ENCODE results near the gene RNF10. TPM values are rescaled to one million over a fixed set of nuclear protein-coding genes. Genes with fewer than 3 reads are reported as not detected.
"Not testable (repeated sequence)": the region's sequence is repeated elsewhere in the genome, so short reads cannot be mapped to it uniquely, and the experiment has no call there.

RNF10 gene
- total RNA-seq, 1 donor from 2014 or later: 147 TPM

- Histone ChIP-seq H3K27me3 (no peaks in the 10 kb centered on the region), H3K36me3 (peaks cover 20 to 50% of the 10 kb centered on the region in 2 donors), H3K27ac (no peak overlapping the region), H3K9me3 (no peaks in the 10 kb centered on the region), H3K4me1 (no peaks in the 10 kb centered on the region), H3K4me3 (no peak overlapping the region)
- no peak for DNase-seq (ENCODE audit: low spot score in 2 of 2)
- TF ChIP-seq CTCF (IDR thresholded peaks at IDR 0.05): no peak
- intact Hi-C loops (cut with DNase I): no loop called here
Observed at GRCh38 chr12:120514002-120514401, 20.2 kb upstream of the RNF10 start.

- intact Hi-C loops (cut with DNase I): no loop called here
- H3K4me1 ChIP-seq: no peaks in the 10 kb centered on the region
- H3K36me3 ChIP-seq: peaks cover 13 to 43% of the 10 kb centered on the region in 2 donors
- no peak overlapping the region for H3K4me3 ChIP-seq
- TF ChIP-seq CTCF (IDR thresholded peaks at IDR 0.05): no peak
- no peaks in the 10 kb centered on the region for H3K9me3 ChIP-seq
- no peak for DNase-seq (ENCODE audit: low spot score in 2 of 2)
- H3K27me3 ChIP-seq: no peaks in the 10 kb centered on the region
- no peak overlapping the region for H3K27ac ChIP-seq
Observed at GRCh38 chr12:120515496-120515895, 18.7 kb upstream of the RNF10 start.

DNA sequence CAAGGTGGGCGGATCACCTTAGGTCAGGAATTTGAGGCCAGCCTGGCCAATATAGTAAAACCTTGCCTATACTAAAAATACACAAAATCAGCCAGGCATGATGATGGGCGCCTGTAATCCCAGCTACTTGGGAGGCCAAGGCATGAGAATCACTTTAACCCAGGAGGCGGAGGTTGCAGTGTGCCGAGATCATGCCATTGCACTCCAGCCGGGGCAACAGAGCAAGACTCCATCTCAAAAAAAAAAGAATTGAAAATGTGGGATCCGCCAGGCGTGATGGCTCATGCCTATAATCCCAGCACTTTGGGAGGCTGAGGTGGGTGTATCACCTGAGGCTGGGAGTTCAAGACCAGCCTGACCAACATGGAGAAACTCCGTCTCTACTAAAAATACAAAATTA, 14.8 kb upstream of the RNF10 start:
- H3K9me3 ChIP-seq; H3K27me3 ChIP-seq; H3K4me3 ChIP-seq; H3K27ac ChIP-seq; H3K4me1 ChIP-seq; intact Hi-C loops (cut with DNase I); DNase-seq (ENCODE audit: low spot score in 2 of 2): not testable (repeated sequence)
- peaks cover 22 to 35% of the 10 kb centered on the region in 2 donors for H3K36me3 ChIP-seq

- no peaks in the 10 kb centered on the region for H3K27me3 ChIP-seq
- no peak for TF ChIP-seq CTCF (IDR thresholded peaks at IDR 0.05)
- intact Hi-C loops (cut with DNase I): no loop called here
- H3K4me1 ChIP-seq: no peaks in the 10 kb centered on the region
- H3K36me3 ChIP-seq: peaks cover 9 to 13% of the 10 kb centered on the region in 2 donors
- no peak overlapping the region for H3K4me3 ChIP-seq
- no peak overlapping the region for H3K27ac ChIP-seq
- no peak for DNase-seq (ENCODE audit: low spot score in 2 of 2)
- no peaks in the 10 kb centered on the region for H3K9me3 ChIP-seq
Observed at GRCh38 chr12:120522568-120522967, 11.6 kb upstream of the RNF10 start.

DNA sequence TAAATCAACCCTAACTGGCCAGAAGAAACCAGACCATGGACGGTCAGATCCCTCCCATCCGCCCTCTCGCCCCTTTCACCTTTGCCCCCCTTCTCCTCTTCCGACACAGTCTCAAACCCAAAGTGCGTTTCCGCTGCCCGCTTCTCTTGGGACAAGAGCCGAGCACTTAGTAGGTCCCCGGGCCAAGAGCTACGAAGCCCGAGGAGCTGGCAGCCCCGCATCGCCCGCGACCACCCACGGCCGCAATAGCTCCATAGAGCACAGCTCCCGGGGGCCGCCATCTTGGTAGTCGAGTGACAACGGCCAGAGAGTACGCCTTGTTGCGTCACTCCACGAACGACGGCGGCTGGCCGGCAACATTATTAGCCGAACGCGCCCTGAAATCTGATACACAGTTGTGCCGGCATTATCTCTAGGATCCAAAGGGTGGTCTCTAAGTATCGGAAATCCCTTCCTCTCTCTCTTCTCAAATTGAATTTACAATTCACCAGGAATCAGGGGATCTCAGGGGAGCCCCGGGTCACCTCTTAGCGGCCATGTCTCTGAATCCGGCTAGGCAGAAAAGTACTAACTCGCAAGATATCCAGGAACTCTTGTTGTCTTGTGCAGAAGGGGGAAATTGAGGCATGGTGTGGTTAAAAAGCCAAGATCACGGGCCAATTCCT, 5.2 kb upstream of the RNF10 start, which contains the start of gene COQ5:
TSS of gene COQ5 (minus strand) at position 298 of the 665 bp plus-strand sequence. CDS start at position 281, 17 bp downstream.
- Histone ChIP-seq H3K36me3 (no peaks in the 10 kb centered on the region), H3K4me1 (peaks cover 0 to 8% of the 10 kb centered on the region in 2 donors), H3K27ac (peak within 1 kb of the TSS; percentile 87 to 93), H3K27me3 (no peaks in the 10 kb centered on the region), H3K9me3 (no peaks in the 10 kb centered on the region), H3K4me3 (peak within 1 kb of the TSS; percentile 78 to 93)
- TF ChIP-seq CTCF (IDR thresholded peaks at IDR 0.05): no peak
- DNase-seq (ENCODE audit: low spot score in 2 of 2): peak; percentile 48 to 94
- intact Hi-C loops (cut with DNase I): loop anchor here (1.0 kb wide), 1 partner anchor 33 kb away; the partner anchor contains the start of gene DYNLL1

DNA sequence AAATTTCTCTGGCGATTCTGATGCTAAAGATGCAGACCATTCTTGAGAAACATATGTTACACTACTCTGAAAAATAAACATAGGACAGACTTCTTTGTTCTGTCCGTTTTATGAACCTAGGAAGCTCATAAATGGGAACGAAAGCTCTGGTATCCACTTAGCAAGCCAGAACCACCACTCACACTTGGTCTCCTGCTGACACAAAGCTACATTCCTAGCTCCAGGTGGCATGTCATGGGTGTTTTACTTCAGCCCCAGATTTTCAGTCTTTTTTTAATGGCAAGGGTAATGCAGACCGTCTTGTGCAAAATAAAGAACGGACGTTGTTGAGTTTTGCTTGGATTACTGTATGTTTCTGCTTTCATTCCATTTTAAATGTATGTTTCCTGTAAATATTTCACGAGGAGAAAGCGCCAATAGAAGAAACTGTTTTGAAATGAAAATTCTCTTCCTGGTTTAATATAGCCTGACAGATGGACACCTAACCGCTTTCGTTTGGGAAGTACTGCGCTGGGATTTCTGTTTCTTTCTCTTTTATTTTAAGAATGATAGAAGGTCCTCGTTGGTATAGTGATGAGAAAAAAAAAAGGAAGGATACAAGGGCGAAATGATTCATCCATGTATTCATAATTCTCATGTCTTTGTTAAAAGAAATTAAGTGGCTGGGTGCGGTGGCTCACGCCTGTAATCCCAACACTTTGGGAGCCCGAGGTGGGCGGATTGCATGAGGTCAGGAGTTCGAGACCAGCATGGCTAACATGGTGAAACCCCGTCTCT, 4.3 kb upstream of the RNF10 start:
- Histone ChIP-seq H3K27ac (peak overlapping the region; percentile 87 to 93), H3K36me3 (no peaks in the 10 kb centered on the region), H3K27me3 (no peaks in the 10 kb centered on the region), H3K9me3 (no peaks in the 10 kb centered on the region), H3K4me1 (peaks cover 0 to 8% of the 10 kb centered on the region in 2 donors), H3K4me3 (peak overlapping the region; percentile 78 to 93)
- DNase-seq (ENCODE audit: low spot score in 2 of 2): no peak
- TF ChIP-seq CTCF (IDR thresholded peaks at IDR 0.05): peak in 1 of 3 experiments; percentile 8
- intact Hi-C loops (cut with DNase I): loop anchor here (1.0 to 5.0 kb wide), 2 partner anchors 34 to 83 kb away; partner anchors contain the start of genes DYNLL1, GATC and TRIAP1

GRCh38 chr12:120530418-120530761, 3.8 kb upstream of the RNF10 start:
- H3K27ac ChIP-seq: peak overlapping the region; percentile 87 to 93
- intact Hi-C loops (cut with DNase I): loop anchor here (5.0 kb wide), 1 partner anchor 83 kb away; the partner anchor contains the start of genes GATC and TRIAP1
- H3K9me3 ChIP-seq; H3K4me1 ChIP-seq; DNase-seq (ENCODE audit: low spot score in 2 of 2); H3K27me3 ChIP-seq; H3K36me3 ChIP-seq: not testable (repeated sequence)
- peak overlapping the region in 1 of 2 donors; percentile 93 for H3K4me3 ChIP-seq

Data from ascending aorta (tissue), 2 donors.